Endothelial cell of umbilical vein (primary cell): ENCODE results near the gene SUMO2. TPM values are rescaled to one million over a fixed set of nuclear protein-coding genes. Genes with fewer than 3 reads are reported as not detected.
"Not testable (repeated sequence)": the region's sequence is repeated elsewhere in the genome, so short reads cannot be mapped to it uniquely, and the experiment has no call there.

Experiments used
- BruUV-seq: library from RNA; stranded (reverse); fragments of 400-500 nt; replicated peaks from 2 replicates; lab custom pipeline; 2021; lab: Mats Ljungman, UMichigan
- CTCF ChIA-PET: fragments of 300-600, 350-600 bp; sonication (Branson Sonifier 250); formaldehyde crosslinking; loops from one replicate; lab custom pipeline; 2021; ENCODE audit warnings: antibody characterized with exemption, inconsistent platforms; lab: Charles Lee
- POLR2A ChIA-PET: fragments of 300-600, 350-600 bp; sonication (Branson Sonifier 250); formaldehyde crosslinking; loops from one replicate; lab custom pipeline; 2021; ENCODE audit warnings: antibody characterized with exemption, inconsistent platforms; lab: Charles Lee
- DNase-seq: peaks from one replicate; pipeline ENCODE4 v3.0.0-alpha.2; 2011; ENCODE audit warnings: low read depth, low spot score
- FAIRE-seq: peaks from 2 replicates; lab custom pipeline; 2011; peaks lifted over from hg19 to GRCh38; lab: Jason Lieb, UNC
- H2AFZ ChIP-seq: 2 replicates; pipeline ENCODE4 v1.6.0; 2012; ENCODE audit warnings: low read depth, low read length, control low read depth, inconsistent platforms
- H3K27ac ChIP-seq: 2 replicates; pipeline ENCODE4 v1.5.1; 2011; ENCODE audit warnings: low read depth, mild to moderate bottlenecking, control low read depth, low read length, moderate library complexity; ENCODE audit not compliant: insufficient read depth
- H3K27me3 ChIP-seq, 2 experiments: 2 replicates each; pipeline versions ENCODE4 v1.6.0 to v1.6.1; 2011; ENCODE audit warnings: low read length in 2 of 2, mixed read lengths in 1 of 2; ENCODE audit not compliant: control insufficient read depth in 2 of 2, insufficient read depth in 2 of 2
- H3K36me3 ChIP-seq, 2 experiments: 2 replicates in 1 of 2; 3 replicates in 1 of 2; pipeline ENCODE4 v1.5.1; 2011; ENCODE audit warnings: low read length in 2 of 2, mild to moderate bottlenecking in 1 of 2, moderate library complexity in 1 of 2; ENCODE audit not compliant: control insufficient read depth in 2 of 2, insufficient read depth in 2 of 2; ENCODE audit errors: extremely low read depth in 1 of 2
- H3K4me1 ChIP-seq: 3 replicates; pipeline ENCODE4 v1.5.1; 2011; ENCODE audit warnings: mild to moderate bottlenecking, low read length; ENCODE audit not compliant: control insufficient read depth, insufficient read depth; ENCODE audit errors: extremely low read depth
- H3K4me2 ChIP-seq: 2 replicates; pipeline ENCODE4 v1.6.1; 2011; ENCODE audit warnings: low read length, control low read depth, mixed read lengths; ENCODE audit not compliant: insufficient read depth
- H3K4me3 ChIP-seq, 3 experiments: fragments of 200-600 bp in 1 of 3; sonication (generic), shearing (Covaris generic) in 1 of 3; replicated peaks in 1 of 3; 2 replicates each; pipeline ENCODE4 v1.5.1; 2011 to 2016; ENCODE audit warnings: control low read depth in 3 of 3, low read length in 3 of 3, mild to moderate bottlenecking in 2 of 3, inconsistent platforms in 1 of 3, low read depth in 1 of 3, moderate library complexity in 1 of 3; ENCODE audit not compliant: insufficient read depth in 1 of 3
- H3K79me2 ChIP-seq: 2 replicates; pipeline ENCODE4 v1.6.0; 2012; ENCODE audit warnings: low read length, inconsistent platforms; ENCODE audit not compliant: control insufficient read depth, insufficient read depth
- H3K9ac ChIP-seq: replicated peaks from 2 replicates; pipeline ENCODE3; 2011; ENCODE audit warnings: low read length, control low read depth; ENCODE audit not compliant: insufficient read depth; ENCODE audit errors: extremely low read depth
- H3K9me1 ChIP-seq: replicated peaks from 3 replicates; pipeline ENCODE4 v1.6.0; 2011; ENCODE audit warnings: mild to moderate bottlenecking, low read length; ENCODE audit not compliant: control insufficient read depth, insufficient read depth; ENCODE audit errors: extremely low read depth
- H3K9me3 ChIP-seq: replicated peaks from 2 replicates; pipeline ENCODE4 v1.5.1; 2012; ENCODE audit warnings: low read length, inconsistent platforms; ENCODE audit not compliant: control insufficient read depth, insufficient read depth
- H4K20me1 ChIP-seq: replicated peaks from 2 replicates; pipeline ENCODE3; 2011; ENCODE audit warnings: mild to moderate bottlenecking, low read length; ENCODE audit not compliant: control insufficient read depth, insufficient read depth; ENCODE audit errors: extremely low read depth
- EZH2 ChIP-seq: IDR thresholded peaks from 2 replicates; pipeline ENCODE4 v1.6.1; 2012; ENCODE audit warnings: borderline replicate concordance, low read depth, mild to moderate bottlenecking, moderate library complexity, low read length, inconsistent platforms; ENCODE audit not compliant: severe bottlenecking
- FOS ChIP-seq: IDR thresholded peaks from 2 replicates; pipeline ENCODE4 v1.6.1; 2011; ENCODE audit warnings: mild to moderate bottlenecking, low read length, moderate library complexity, borderline replicate concordance; ENCODE audit not compliant: insufficient read depth
- JUN ChIP-seq: IDR thresholded peaks from 2 replicates; pipeline ENCODE4 v1.6.1; 2011; ENCODE audit warnings: borderline replicate concordance, low read depth; ENCODE audit not compliant: insufficient read length, insufficient read depth
- MYC ChIP-seq: IDR thresholded peaks from one replicate; pipeline ENCODE4 v1.6.1; 2011; ENCODE audit warnings: mild to moderate bottlenecking, low read depth, low read length
- POLR2A ChIP-seq: IDR thresholded peaks from 2 replicates; pipeline ENCODE4 v1.6.1; 2012; ENCODE audit warnings: low read depth, mild to moderate bottlenecking, control low read depth, low read length
- dilution Hi-C: fragments of 300-500 bp; cut with MboI; formaldehyde crosslinking; loops from one replicate; pipeline ENCODE4 v1.15.0; 2019; ENCODE audit warnings: low sequenced_read_pairs; ENCODE audit not compliant: extremely low pct_ligation_motif_present
- intact Hi-C: fragments of 100-400 bp; cut with micrococcal nuclease; formaldehyde crosslinking; loops from one replicate; pipeline ENCODE4 v1.10.0; 2022
- polyA plus RNA-seq, 4 experiments: library from polyadenylated mRNA; depleted of rRNA in 3 of 4; stranded (reverse) in 3 of 4; unstranded in 1 of 4; fragments of >200 nt; gene quantifications; 2 replicates each; pipeline versions ENCODE4 v1.2.1 to v1.2.3, GENCODE V29; 2011 to 2012; ENCODE audit warnings: missing spikeins in 1 of 4
- total RNA-seq: library from RNA; stranded (reverse); gene quantifications from 2 replicates; pipeline ENCODE4 v1.2.3, GENCODE V29; 2021
- TF ChIP-seq, protein P1 (sequence below), 2 donors: IDR thresholded peaks; 1 replicate in 1 of 2; 2 replicates in 1 of 2; pipeline ENCODE4 v1.5.1; 2011; ENCODE audit warnings: low read length in 2 of 2, mild to moderate bottlenecking in 2 of 2, moderate library complexity in 2 of 2, control low read depth in 1 of 2, inconsistent platforms in 1 of 2, low read depth in 1 of 2; ENCODE audit not compliant: insufficient read depth in 1 of 2; ENCODE audit errors: extremely low read depth in 1 of 2
- TF ChIP-seq, protein P2 (sequence below): IDR thresholded peaks from 2 replicates; pipeline ENCODE4 v1.6.1; 2011; ENCODE audit not compliant: insufficient read depth, insufficient read length

SUMO2 gene
- total and polyA plus RNA-seq, 2 donors (not counting 3 experiments of a cell fraction or from before 2014, with no cell fraction given) = 75.6 to 437 TPM

DNA sequence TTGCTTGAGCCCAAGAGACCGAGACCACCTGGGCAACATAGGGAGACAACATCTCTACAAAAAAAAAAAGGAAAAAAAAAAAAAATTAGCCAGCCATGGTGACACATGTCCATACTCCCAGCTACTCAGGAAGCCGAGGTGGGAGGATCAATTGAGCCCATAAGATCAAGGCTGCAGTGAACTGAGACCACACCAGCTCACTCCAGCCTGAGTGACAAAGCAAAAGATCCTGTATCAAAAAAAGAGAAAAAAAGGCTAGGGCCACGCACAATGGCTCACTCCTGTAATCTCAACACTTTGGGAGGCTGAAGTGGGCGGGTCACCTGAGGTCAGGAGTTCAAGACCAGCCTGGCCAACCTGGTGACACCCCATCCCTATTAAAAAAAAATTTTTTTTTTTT is 13.8 kb downstream of the SUMO2 start:
- no peak overlapping the region for H3K27ac ChIP-seq
- BruUV-seq = no TSS peak
- no peaks in the 10 kb centered on the region for H3K4me1 ChIP-seq
- intact Hi-C loops = no loop called here
- H3K9me1 ChIP-seq = no peaks in the 10 kb centered on the region
- ChIA-PET CTCF (interaction anchor here (0.9 to 5.1 kb wide), 5 partner anchors 32 to 56 kb away, joined by 4 to 171 read pairs (median 7); partner anchors contain the start of gene NT5C), POLR2A (interaction anchor here (0.7 kb wide), 1 partner anchor 15 kb away, joined by 3 read pairs; the partner anchor contains the start of gene JPT1)
- H3K79me2 ChIP-seq = peaks cover 28% of the 10 kb centered on the region
- no peak overlapping the region for H2AFZ ChIP-seq
- FAIRE-seq (no peak), DNase-seq (no peak)
- no peaks in the 10 kb centered on the region for H3K27me3 ChIP-seq
- H3K4me2 ChIP-seq = no peak overlapping the region
- TF ChIP-seq, protein P1, sequence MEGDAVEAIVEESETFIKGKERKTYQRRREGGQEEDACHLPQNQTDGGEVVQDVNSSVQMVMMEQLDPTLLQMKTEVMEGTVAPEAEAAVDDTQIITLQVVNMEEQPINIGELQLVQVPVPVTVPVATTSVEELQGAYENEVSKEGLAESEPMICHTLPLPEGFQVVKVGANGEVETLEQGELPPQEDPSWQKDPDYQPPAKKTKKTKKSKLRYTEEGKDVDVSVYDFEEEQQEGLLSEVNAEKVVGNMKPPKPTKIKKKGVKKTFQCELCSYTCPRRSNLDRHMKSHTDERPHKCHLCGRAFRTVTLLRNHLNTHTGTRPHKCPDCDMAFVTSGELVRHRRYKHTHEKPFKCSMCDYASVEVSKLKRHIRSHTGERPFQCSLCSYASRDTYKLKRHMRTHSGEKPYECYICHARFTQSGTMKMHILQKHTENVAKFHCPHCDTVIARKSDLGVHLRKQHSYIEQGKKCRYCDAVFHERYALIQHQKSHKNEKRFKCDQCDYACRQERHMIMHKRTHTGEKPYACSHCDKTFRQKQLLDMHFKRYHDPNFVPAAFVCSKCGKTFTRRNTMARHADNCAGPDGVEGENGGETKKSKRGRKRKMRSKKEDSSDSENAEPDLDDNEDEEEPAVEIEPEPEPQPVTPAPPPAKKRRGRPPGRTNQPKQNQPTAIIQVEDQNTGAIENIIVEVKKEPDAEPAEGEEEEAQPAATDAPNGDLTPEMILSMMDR (IDR thresholded peaks at IDR 0.05; ENCODE audit: extremely low read depth in 1 of 2, insufficient read depth in 1 of 2, low read depth in 1 of 2, low read length in 2 of 2) = no peak
- TF ChIP-seq, protein P2, sequence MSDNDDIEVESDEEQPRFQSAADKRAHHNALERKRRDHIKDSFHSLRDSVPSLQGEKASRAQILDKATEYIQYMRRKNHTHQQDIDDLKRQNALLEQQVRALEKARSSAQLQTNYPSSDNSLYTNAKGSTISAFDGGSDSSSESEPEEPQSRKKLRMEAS = no peak
- TF ChIP-seq JUN (no peak), POLR2A (no peak), FOS (no peak), MYC (no peak), EZH2 (no peak)
- dilution Hi-C loops = no loop called here
- peaks cover 6 to 30% of the 10 kb centered on the region in 2 experiments for H3K36me3 ChIP-seq
- no peaks in the 10 kb centered on the region for H4K20me1 ChIP-seq
- H3K9me3 ChIP-seq = no peaks in the 10 kb centered on the region
- no peak overlapping the region for H3K9ac ChIP-seq
- no peak overlapping the region for H3K4me3 ChIP-seq

DNA sequence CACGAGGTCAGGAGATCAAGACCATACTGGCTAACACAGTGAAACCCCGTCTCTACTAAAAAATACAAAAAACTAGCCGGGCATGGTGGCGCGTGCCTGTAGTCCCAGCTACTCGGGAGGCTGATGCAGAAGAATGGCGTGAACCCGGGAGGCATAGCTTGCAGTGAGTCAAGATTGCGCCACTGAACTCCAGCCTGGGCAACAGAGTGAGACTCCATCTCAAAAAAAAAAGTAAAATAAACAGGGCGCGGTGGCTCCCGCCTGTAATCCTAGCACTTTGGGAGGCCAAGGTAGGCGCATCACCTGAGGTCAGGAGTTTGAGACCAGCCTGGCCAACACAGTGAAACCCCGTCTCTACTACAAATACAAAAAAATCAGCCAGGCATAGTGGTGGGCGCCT is 18.2 kb downstream of the SUMO2 start:
- H3K9ac ChIP-seq, H3K9me1 ChIP-seq, H3K9me3 ChIP-seq, intact Hi-C loops, DNase-seq, H4K20me1 ChIP-seq, H3K79me2 ChIP-seq, BruUV-seq, CTCF ChIA-PET, H3K4me3 ChIP-seq, H3K27ac ChIP-seq, H2AFZ ChIP-seq, H3K4me1 ChIP-seq, FAIRE-seq, H3K27me3 ChIP-seq, H3K4me2 ChIP-seq, POLR2A ChIA-PET, dilution Hi-C loops: not testable (repeated sequence)
- H3K36me3 ChIP-seq = peaks cover 3 to 14% of the 10 kb centered on the region in 2 experiments
